ENCODE results near the gene PHLPP1.

- TF ChIP-seq CTCF (IDR thresholded peaks at IDR 0.05) (no peak), POLR2AphosphoS5 (IDR thresholded peaks at IDR 0.05) (no peak), POLR2A (IDR thresholded peaks at IDR 0.05) (no peak), EP300 (IDR thresholded peaks at IDR 0.05) (no peak)
These were observed 42.7 kb upstream of the PHLPP1 start for GRCh38 chr18:62672600-62672999.

Data from suprapubic skin (tissue), 4 donors.